Bronchial epithelial cell (primary cell): ENCODE data around the gene TPP2. TPM values are rescaled to one million over a fixed set of nuclear protein-coding genes. Genes with fewer than 3 reads are reported as not detected.

Experiments used
- DNase-seq: peaks from one replicate; pipeline ENCODE4 v3.0.0-alpha.2; 2010; ENCODE audit warnings: low read depth
- FAIRE-seq: peaks from 2 replicates; lab custom pipeline; 2011; peaks lifted over from hg19 to GRCh38; lab: Jason Lieb, UNC
- H3K27me3 ChIP-seq: 2 replicates; pipeline ENCODE4 v1.5.1; 2011; ENCODE audit warnings: low read length; ENCODE audit not compliant: control insufficient read depth, insufficient read depth
- H3K36me3 ChIP-seq: 2 replicates; pipeline ENCODE4 v1.5.1; 2011; ENCODE audit warnings: low read length; ENCODE audit not compliant: control insufficient read depth, insufficient read depth
- H3K4me3 ChIP-seq: 2 replicates; pipeline ENCODE4 v1.5.1; 2011; ENCODE audit warnings: mild to moderate bottlenecking, low read depth, low read length, control low read depth
- CTCF ChIP-seq: IDR thresholded peaks from 2 replicates; pipeline ENCODE4 v1.5.1; 2011; ENCODE audit warnings: mild to moderate bottlenecking, moderate library complexity, low read length, control low read depth, inconsistent platforms; ENCODE audit not compliant: insufficient read depth, severe bottlenecking
- total RNA-seq: library from RNA; depleted of rRNA; stranded (reverse); fragments of >200 nt; gene quantifications from 2 replicates; pipeline ENCODE4 v1.2.1, GENCODE V29; 2014

The TPP2 gene
- total RNA-seq, 1 donor from 2014 or later = 25.5 TPM

GRCh38 chr13:102609696-102610095, 12.9 kb downstream of the TPP2 start:
- H3K4me3 ChIP-seq = no peak overlapping the region
- no peak for FAIRE-seq
- no peak for TF ChIP-seq CTCF
- H3K27me3 ChIP-seq = no peaks in the 10 kb centered on the region
- DNase-seq = no peak
- peaks cover 2% of the 10 kb centered on the region for H3K36me3 ChIP-seq

GRCh38 chr13:102610296-102610895, 13.6 kb downstream of the TPP2 start:
- no peak for DNase-seq
- no peaks in the 10 kb centered on the region for H3K27me3 ChIP-seq
- peaks cover 2% of the 10 kb centered on the region for H3K36me3 ChIP-seq
- no peak for TF ChIP-seq CTCF
- FAIRE-seq = no peak
- no peak overlapping the region for H3K4me3 ChIP-seq

- Histone ChIP-seq H3K36me3 (peaks cover 2% of the 10 kb centered on the region), H3K27me3 (no peaks in the 10 kb centered on the region), H3K4me3 (no peak overlapping the region)
- TF ChIP-seq CTCF = no peak
- FAIRE-seq (no peak), DNase-seq (no peak)
These were observed 21.0 kb downstream of the TPP2 start for GRCh38 chr13:102617697-102618350.

GRCh38 chr13:102620516-102620915, 23.7 kb downstream of the TPP2 start:
- no peaks in the 10 kb centered on the region for H3K27me3 ChIP-seq
- H3K36me3 ChIP-seq = peaks cover 3% of the 10 kb centered on the region
- DNase-seq (no peak), FAIRE-seq (no peak)
- TF ChIP-seq CTCF = no peak
- H3K4me3 ChIP-seq = no peak overlapping the region

- FAIRE-seq (no peak), DNase-seq (no peak)
- no peak overlapping the region for H3K4me3 ChIP-seq
- peaks cover 10% of the 10 kb centered on the region for H3K36me3 ChIP-seq
- H3K27me3 ChIP-seq = no peaks in the 10 kb centered on the region
- no peak for TF ChIP-seq CTCF
These were observed 30.1 kb downstream of the TPP2 start for GRCh38 chr13:102626928-102627327.
